K562 (cell line): ENCODE results near the gene KAT6B. TPM values are rescaled to one million over a fixed set of nuclear protein-coding genes. Genes with fewer than 3 reads are reported as not detected.

Experiments used
- ATAC-seq: fragments of 200-7000 bp; cut with Tn5 transposase; 3 replicates; pipeline ENCODE4 v1.9.1; 2020; ENCODE audit warnings: moderate library complexity
- BruUV-seq: library from RNA; stranded (reverse); fragments of 400-500 nt; replicated peaks from 2 replicates; lab custom pipeline; 2021; lab: Mats Ljungman, UMichigan
- CTCF ChIA-PET: fragments of 300-600 bp; formaldehyde crosslinking; extraction: SDS; loops from one replicate; lab custom pipeline; 2021; ENCODE audit warnings: low intra/inter-chr PET ratio; lab: Yijun Ruan, JAX
- POLR2A ChIA-PET: fragments of 300-600, 350-650 bp; sonication (Branson Sonifier 250); formaldehyde crosslinking; extraction: SDS; loops from one replicate; lab custom pipeline; 2021; ENCODE audit warnings: antibody characterized with exemption, inconsistent platforms; lab: Yijun Ruan, JAX
- DNase-seq, 4 experiments: peaks; one replicate each; pipeline versions ENCODE4 v3.0.0 to v3.0.0-alpha.2; 2011 to 2018; ENCODE audit warnings: low spot score in 3 of 4, mixed read lengths in 3 of 4; ENCODE audit errors: extremely low read depth in 1 of 4
- FAIRE-seq: peaks from 2 replicates; lab custom pipeline; 2011; peaks lifted over from hg19 to GRCh38; lab: Jason Lieb, UNC
- H2AFZ ChIP-seq: 2 replicates; pipeline ENCODE4 v1.6.0; 2011; ENCODE audit warnings: low read depth, low read length, control low read depth, inconsistent platforms
- H3K27ac ChIP-seq: fragments of 200-600 bp; 3 replicates; pipeline ENCODE4 v1.8.0; 2011; ENCODE audit warnings: low read depth, mild to moderate bottlenecking, control low read depth, inconsistent platforms, low read length, moderate library complexity, mixed read lengths; ENCODE audit errors: extremely low read depth
- H3K27me3 ChIP-seq, 2 experiments: fragments of 300-600 bp in 1 of 2; 2 replicates in 1 of 2; 3 replicates in 1 of 2; pipeline versions ENCODE4 v1.6.0 to v1.8.0; 2011; ENCODE audit warnings: inconsistent platforms in 2 of 2, low read length in 2 of 2, mild to moderate bottlenecking in 1 of 2, mixed read lengths in 1 of 2, moderate library complexity in 1 of 2; ENCODE audit not compliant: control insufficient read depth in 2 of 2, insufficient read depth in 2 of 2
- H3K36me3 ChIP-seq: fragments of 300-600 bp; 3 replicates; pipeline ENCODE4 v1.8.0; 2011; ENCODE audit warnings: mild to moderate bottlenecking, low read length, inconsistent platforms; ENCODE audit not compliant: control insufficient read depth, insufficient read depth
- H3K4me1 ChIP-seq, 2 experiments: fragments of 200-600 bp in 1 of 2; replicated peaks in 1 of 2; 2 replicates in 1 of 2; 3 replicates in 1 of 2; pipeline versions ENCODE4 v1.5.1 to v1.8.0; 2011; ENCODE audit warnings: inconsistent platforms in 2 of 2, low read length in 2 of 2, mild to moderate bottlenecking in 1 of 2, mixed read lengths in 1 of 2, moderate library complexity in 1 of 2; ENCODE audit not compliant: control insufficient read depth in 2 of 2, insufficient read depth in 2 of 2
- H3K4me2 ChIP-seq: 2 replicates; pipeline ENCODE4 v1.6.1; 2011; ENCODE audit warnings: low read length, control low read depth, inconsistent platforms, mixed read lengths; ENCODE audit not compliant: insufficient read depth
- H3K4me3 ChIP-seq: fragments of 200-600 bp; sonication (generic), shearing (Covaris generic); 2 replicates; pipeline ENCODE4 v1.5.1; 2016; ENCODE audit warnings: control low read depth, inconsistent platforms
- H3K79me2 ChIP-seq: fragments of 200-600 bp; 3 replicates; pipeline ENCODE4 v1.8.0; 2011; ENCODE audit warnings: low read length, inconsistent platforms; ENCODE audit not compliant: control insufficient read depth, insufficient read depth
- H3K9ac ChIP-seq, 2 experiments: 2 replicates each; pipeline versions ENCODE4 v1.6.0 to v1.6.1; 2011; ENCODE audit warnings: low read depth in 2 of 2, low read length in 2 of 2, control low read depth in 1 of 2, inconsistent platforms in 1 of 2, mild to moderate bottlenecking in 1 of 2, mixed read lengths in 1 of 2; ENCODE audit not compliant: insufficient read depth in 1 of 2
- H3K9me1 ChIP-seq: one replicate; pipeline ENCODE4 v1.6.0; 2011; ENCODE audit warnings: inconsistent platforms, mild to moderate bottlenecking, low read length, moderate library complexity; ENCODE audit not compliant: control insufficient read depth, insufficient read depth
- H3K9me3 ChIP-seq: replicated peaks from 2 replicates; pipeline ENCODE4 v1.5.1; 2011; ENCODE audit warnings: low read depth, low read length, inconsistent platforms; ENCODE audit not compliant: control insufficient read depth, insufficient read depth
- H4K20me1 ChIP-seq: replicated peaks from 2 replicates; pipeline ENCODE4 v1.6.1; 2011; ENCODE audit warnings: low read length, inconsistent platforms, mixed read lengths; ENCODE audit not compliant: control insufficient read depth, insufficient read depth
- NR2C2 ChIP-seq, 2 experiments: fragments of 200-800 bp in 1 of 2; sonication (Bioruptor generic) in 1 of 2; sonication (generic) in 1 of 2; formaldehyde crosslinking in 1 of 2; IDR thresholded peaks; 2 replicates each; pipeline versions ENCODE4 v1.6.1 to v1.8.0; 2016 to 2022; ENCODE audit warnings: mild to moderate bottlenecking in 1 of 2, missing compliant biosample characterization in 1 of 2, missing genetic modification characterization in 1 of 2, missing genetic modification reagents in 1 of 2
- NR2F6 ChIP-seq: fragments of 450-650 bp; formaldehyde crosslinking; IDR thresholded peaks from 2 replicates; pipeline ENCODE4 v1.4.0; 2020; ENCODE audit warnings: mild to moderate bottlenecking
- PTRF ChIP-seq: fragments of 450-650 bp; IDR thresholded peaks from 2 replicates; pipeline ENCODE4 v1.6.1; 2016; ENCODE audit warnings: mild to moderate bottlenecking, missing genetic modification characterization, missing compliant biosample characterization
- RAD51 ChIP-seq: fragments of 450-650 bp; IDR thresholded peaks from 2 replicates; pipeline ENCODE4 v1.7.1; 2016; ENCODE audit warnings: low read depth, mild to moderate bottlenecking, borderline replicate concordance
- RHOXF2B ChIP-seq: fragments of 250-450 bp; sonication (Bioruptor Pico); conservative IDR thresholded peaks from 2 replicates; pipeline ENCODE4 v1.5.1; 2021
- XRCC4 ChIP-seq: IDR thresholded peaks from one replicate; pipeline ENCODE4 v1.6.1; 2011; ENCODE audit not compliant: insufficient read depth, insufficient read length; ENCODE audit errors: extremely low read depth
- ZKSCAN1 ChIP-seq: fragments of 150-350 bp; IDR thresholded peaks from 2 replicates; pipeline ENCODE4 v1.6.1; 2016; ENCODE audit warnings: low read depth, low read length
- ZNF707 ChIP-seq: fragments of 250-450 bp; sonication (Bioruptor Pico); conservative IDR thresholded peaks from 2 replicates; pipeline ENCODE4 v1.8.0; 2022; ENCODE audit warnings: inconsistent platforms, mild to moderate bottlenecking, moderate library complexity
- ZNF785 ChIP-seq: fragments of 250-450 bp; sonication (Bioruptor Pico); IDR thresholded peaks from 2 replicates; pipeline ENCODE4 v1.4.0; 2020; ENCODE audit warnings: mild to moderate bottlenecking
- WGBS: fragments of 100-300 bp; shearing (Covaris generic); methylation state at CpG from one replicate; pipeline ENCODE4 v1.1.6; 2016; ENCODE audit warnings: low coverage, mixed read lengths; ENCODE audit not compliant: insufficient coverage; ENCODE audit errors: missing lambda C conversion rate; 5-methylcytosine and 5-hydroxymethylcytosine counted together
- in situ Hi-C: fragments of 300-500 bp; cut with MboI; formaldehyde crosslinking; loops from 4 replicates; pipeline ENCODE4 v1.15.0; 2018; ENCODE audit warnings: inconsistent platforms, mixed read lengths
- intact Hi-C: fragments of 100-400 bp; cut with micrococcal nuclease; formaldehyde crosslinking; loops from 2 replicates; pipeline ENCODE4 v1.14.2; 2022
- polyA plus RNA-seq, 8 experiments: library from polyadenylated mRNA; depleted of rRNA in 4 of 8; stranded (reverse) in 5 of 8; unstranded in 3 of 8; fragments of >200 nt; fragmentation: Nextera tagmentation in 2 of 8; fragmentation: Illumina TruSeq in 1 of 8; extraction: Ambion mirVana in 2 of 8; extraction: Trizol in 1 of 8; gene quantifications; 2 replicates each; pipeline versions ENCODE4 v1.2.1 to v1.2.3, GENCODE V29; 2011 to 2014; ENCODE audit warnings: inconsistent platforms in 1 of 8, missing spikeins in 1 of 8
- total RNA-seq, 7 experiments: library from RNA; depleted of rRNA in 6 of 7; stranded (reverse); fragments of >200 nt in 6 of 7; fragmentation: Illumina TruSeq in 2 of 7; extraction: Trizol in 2 of 7; gene quantifications; 2 replicates each; pipeline versions ENCODE4 v1.2.1 to v1.2.3, GENCODE V29; 2011 to 2021; ENCODE audit warnings: low replicate concordance in 1 of 7
- TF ChIP-seq, protein P1 (sequence below), 2 experiments: fragments of 450-650 bp in 1 of 2; sonication (generic) in 1 of 2; formaldehyde crosslinking in 1 of 2; IDR thresholded peaks; 2 replicates each; pipeline versions ENCODE4 v1.7.1 to v1.9.0; 2016 to 2022; ENCODE audit warnings: inconsistent platforms in 1 of 2, mild to moderate bottlenecking in 1 of 2, missing genetic modification reagents in 1 of 2
- TF ChIP-seq, protein P2 (sequence below): fragments of 450-650 bp; IDR thresholded peaks from 2 replicates; pipeline ENCODE4 v1.7.1; 2018; ENCODE audit warnings: mild to moderate bottlenecking, low read depth; ENCODE audit not compliant: partially characterized antibody

The KAT6B gene
- total and polyA plus RNA-seq, 9 of the 15 experiments (the other 6 are each of a cell fraction or from before 2014, with no cell fraction given) = 1.4 to 9.2 (median 6.8) TPM

- Histone ChIP-seq H3K9me3 (no peaks in the 10 kb centered on the region), H3K79me2 (no peaks in the 10 kb centered on the region), H3K36me3 (no peaks in the 10 kb centered on the region), H3K9ac (no peak overlapping the region), H3K4me1 (no peaks in the 10 kb centered on the region), H3K27me3 (peaks cover 9 to 11% of the 10 kb centered on the region in 2 experiments; a peak in 4 of 5 replicates), H2AFZ (no peak overlapping the region), H4K20me1 (no peaks in the 10 kb centered on the region), H3K27ac (no peak overlapping the region), H3K4me2 (no peak overlapping the region), H3K4me3 (no peak overlapping the region), H3K9me1 (no peaks in the 10 kb centered on the region)
- intact Hi-C loops = no loop called here
- ChIA-PET POLR2A (interaction anchor here (0.6 to 0.7 kb wide), 2 partner anchors 9 to 12 kb away, joined by 3 to 5 read pairs; no protein-coding TSS in a partner anchor), CTCF (no interaction called here)
- in situ Hi-C loops = no loop called here
- FAIRE-seq = no peak
- no TSS peak for BruUV-seq
- ATAC-seq = no peak
- WGBS = 4% methylated on average over 5 of the region's 5 CpGs
- DNase-seq = no peak
- TF ChIP-seq ZKSCAN1 (no peak), RHOXF2B (CRISPR knock-in tag) (no peak), NR2F6 (CRISPR knock-in tag) (no peak), ZNF707 (CRISPR knock-in tag) (no peak), NR2C2 (CRISPR knock-in tag; IDR thresholded peaks at IDR 0.05) (no peak), NR2C2 (tag; IDR thresholded peaks at IDR 0.05) (no peak), RAD51 (no peak), XRCC4 (no peak), ZNF785 (no peak), PTRF (tag) (no peak)
- TF ChIP-seq, protein P1, sequence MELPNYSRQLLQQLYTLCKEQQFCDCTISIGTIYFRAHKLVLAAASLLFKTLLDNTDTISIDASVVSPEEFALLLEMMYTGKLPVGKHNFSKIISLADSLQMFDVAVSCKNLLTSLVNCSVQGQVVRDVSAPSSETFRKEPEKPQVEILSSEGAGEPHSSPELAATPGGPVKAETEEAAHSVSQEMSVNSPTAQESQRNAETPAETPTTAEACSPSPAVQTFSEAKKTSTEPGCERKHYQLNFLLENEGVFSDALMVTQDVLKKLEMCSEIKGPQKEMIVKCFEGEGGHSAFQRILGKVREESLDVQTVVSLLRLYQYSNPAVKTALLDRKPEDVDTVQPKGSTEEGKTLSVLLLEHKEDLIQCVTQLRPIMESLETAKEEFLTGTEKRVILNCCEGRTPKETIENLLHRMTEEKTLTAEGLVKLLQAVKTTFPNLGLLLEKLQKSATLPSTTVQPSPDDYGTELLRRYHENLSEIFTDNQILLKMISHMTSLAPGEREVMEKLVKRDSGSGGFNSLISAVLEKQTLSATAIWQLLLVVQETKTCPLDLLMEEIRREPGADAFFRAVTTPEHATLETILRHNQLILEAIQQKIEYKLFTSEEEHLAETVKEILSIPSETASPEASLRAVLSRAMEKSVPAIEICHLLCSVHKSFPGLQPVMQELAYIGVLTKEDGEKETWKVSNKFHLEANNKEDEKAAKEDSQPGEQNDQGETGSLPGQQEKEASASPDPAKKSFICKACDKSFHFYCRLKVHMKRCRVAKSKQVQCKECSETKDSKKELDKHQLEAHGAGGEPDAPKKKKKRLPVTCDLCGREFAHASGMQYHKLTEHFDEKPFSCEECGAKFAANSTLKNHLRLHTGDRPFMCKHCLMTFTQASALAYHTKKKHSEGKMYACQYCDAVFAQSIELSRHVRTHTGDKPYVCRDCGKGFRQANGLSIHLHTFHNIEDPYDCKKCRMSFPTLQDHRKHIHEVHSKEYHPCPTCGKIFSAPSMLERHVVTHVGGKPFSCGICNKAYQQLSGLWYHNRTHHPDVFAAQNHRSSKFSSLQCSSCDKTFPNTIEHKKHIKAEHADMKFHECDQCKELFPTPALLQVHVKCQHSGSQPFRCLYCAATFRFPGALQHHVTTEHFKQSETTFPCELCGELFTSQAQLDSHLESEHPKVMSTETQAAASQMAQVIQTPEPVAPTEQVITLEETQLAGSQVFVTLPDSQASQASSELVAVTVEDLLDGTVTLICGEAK (IDR thresholded peaks at IDR 0.05) = no peak
- TF ChIP-seq, protein P1 (CRISPR knock-in tag; IDR thresholded peaks at IDR 0.05) = no peak
- TF ChIP-seq, protein P2, sequence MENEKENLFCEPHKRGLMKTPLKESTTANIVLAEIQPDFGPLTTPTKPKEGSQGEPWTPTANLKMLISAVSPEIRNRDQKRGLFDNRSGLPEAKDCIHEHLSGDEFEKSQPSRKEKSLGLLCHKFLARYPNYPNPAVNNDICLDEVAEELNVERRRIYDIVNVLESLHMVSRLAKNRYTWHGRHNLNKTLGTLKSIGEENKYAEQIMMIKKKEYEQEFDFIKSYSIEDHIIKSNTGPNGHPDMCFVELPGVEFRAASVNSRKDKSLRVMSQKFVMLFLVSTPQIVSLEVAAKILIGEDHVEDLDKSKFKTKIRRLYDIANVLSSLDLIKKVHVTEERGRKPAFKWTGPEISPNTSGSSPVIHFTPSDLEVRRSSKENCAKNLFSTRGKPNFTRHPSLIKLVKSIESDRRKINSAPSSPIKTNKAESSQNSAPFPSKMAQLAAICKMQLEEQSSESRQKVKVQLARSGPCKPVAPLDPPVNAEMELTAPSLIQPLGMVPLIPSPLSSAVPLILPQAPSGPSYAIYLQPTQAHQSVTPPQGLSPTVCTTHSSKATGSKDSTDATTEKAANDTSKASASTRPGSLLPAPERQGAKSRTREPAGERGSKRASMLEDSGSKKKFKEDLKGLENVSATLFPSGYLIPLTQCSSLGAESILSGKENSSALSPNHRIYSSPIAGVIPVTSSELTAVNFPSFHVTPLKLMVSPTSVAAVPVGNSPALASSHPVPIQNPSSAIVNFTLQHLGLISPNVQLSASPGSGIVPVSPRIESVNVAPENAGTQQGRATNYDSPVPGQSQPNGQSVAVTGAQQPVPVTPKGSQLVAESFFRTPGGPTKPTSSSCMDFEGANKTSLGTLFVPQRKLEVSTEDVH = no peak
These were observed 129.4 kb downstream of the KAT6B start for GRCh38 chr10:74955796-74956195.
